Measurements from ENCODE around the gene SCAMP2. TPM values are rescaled to one million over a fixed set of nuclear protein-coding genes. Genes with fewer than 3 reads are reported as not detected.

The SCAMP2 gene
- total RNA-seq, 1 experiment from 2014 or later = 38.0 TPM

GRCh38 chr15:74826364-74826819 is 46.8 kb downstream of the SCAMP2 start, which contains the start of gene CPLX3 (continued):
- peak; percentile 70; the same call in 1 of the 2 replicates for TF ChIP-seq AFF4 (CRISPR knock-in tag; IDR thresholded peaks at IDR 0.05; ENCODE audit: borderline replicate concordance)
- no peak for TF ChIP-seq SMAD4 (CRISPR knock-in tag; IDR thresholded peaks at IDR 0.05)
- 0 out of 2 replicates have a peak, but pooled peaks have one; percentile 30 for TF ChIP-seq TEAD4 (CRISPR knock-in tag; IDR thresholded peaks at IDR 0.05)
- TF ChIP-seq TP53 (CRISPR knock-in tag; IDR thresholded peaks at IDR 0.05) = peak; percentile 64; the same call in 1 of the 2 replicates
- TF ChIP-seq ZNF512 (CRISPR knock-in tag; IDR thresholded peaks at IDR 0.05; ENCODE audit: borderline replicate concordance) = no peak
- TF ChIP-seq NFE2L1 (CRISPR knock-in tag; IDR thresholded peaks at IDR 0.05) = no peak
- TF ChIP-seq ZNF219 (CRISPR knock-in tag; IDR thresholded peaks at IDR 0.05; ENCODE audit: borderline replicate concordance) = peak; percentile 82
- no peak for TF ChIP-seq SP1 (CRISPR knock-in tag; conservative IDR thresholded peaks at IDR 0.05)
- peak; percentile 58; the same call in 1 of the 2 replicates for TF ChIP-seq JUN (CRISPR knock-in tag; IDR thresholded peaks at IDR 0.05)
- peak; percentile 77; the same call in 1 of the 2 replicates for TF ChIP-seq ARID4B (CRISPR knock-in tag; IDR thresholded peaks at IDR 0.05; ENCODE audit: borderline replicate concordance)
- TF ChIP-seq FOXP4 (CRISPR knock-in tag; IDR thresholded peaks at IDR 0.05) = 0 out of 2 replicates have a peak, but pooled peaks have one; percentile 78
- no peak for TF ChIP-seq SOX15 (CRISPR knock-in tag; IDR thresholded peaks at IDR 0.05)
- peak; percentile 83 for TF ChIP-seq USF2 (CRISPR knock-in tag; IDR thresholded peaks at IDR 0.05)
- no peak for TF ChIP-seq NFATC4 (CRISPR knock-in tag; IDR thresholded peaks at IDR 0.05)
- peak; percentile 79; the same call in 1 of the 2 replicates for TF ChIP-seq TEAD1 (CRISPR knock-in tag; IDR thresholded peaks at IDR 0.05)
- TF ChIP-seq, protein P1, sequence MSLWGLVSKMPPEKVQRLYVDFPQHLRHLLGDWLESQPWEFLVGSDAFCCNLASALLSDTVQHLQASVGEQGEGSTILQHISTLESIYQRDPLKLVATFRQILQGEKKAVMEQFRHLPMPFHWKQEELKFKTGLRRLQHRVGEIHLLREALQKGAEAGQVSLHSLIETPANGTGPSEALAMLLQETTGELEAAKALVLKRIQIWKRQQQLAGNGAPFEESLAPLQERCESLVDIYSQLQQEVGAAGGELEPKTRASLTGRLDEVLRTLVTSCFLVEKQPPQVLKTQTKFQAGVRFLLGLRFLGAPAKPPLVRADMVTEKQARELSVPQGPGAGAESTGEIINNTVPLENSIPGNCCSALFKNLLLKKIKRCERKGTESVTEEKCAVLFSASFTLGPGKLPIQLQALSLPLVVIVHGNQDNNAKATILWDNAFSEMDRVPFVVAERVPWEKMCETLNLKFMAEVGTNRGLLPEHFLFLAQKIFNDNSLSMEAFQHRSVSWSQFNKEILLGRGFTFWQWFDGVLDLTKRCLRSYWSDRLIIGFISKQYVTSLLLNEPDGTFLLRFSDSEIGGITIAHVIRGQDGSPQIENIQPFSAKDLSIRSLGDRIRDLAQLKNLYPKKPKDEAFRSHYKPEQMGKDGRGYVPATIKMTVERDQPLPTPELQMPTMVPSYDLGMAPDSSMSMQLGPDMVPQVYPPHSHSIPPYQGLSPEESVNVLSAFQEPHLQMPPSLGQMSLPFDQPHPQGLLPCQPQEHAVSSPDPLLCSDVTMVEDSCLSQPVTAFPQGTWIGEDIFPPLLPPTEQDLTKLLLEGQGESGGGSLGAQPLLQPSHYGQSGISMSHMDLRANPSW (CRISPR knock-in tag; conservative IDR thresholded peaks at IDR 0.05; ENCODE audit: low read depth) = no peak
- TF ChIP-seq, protein P2, sequence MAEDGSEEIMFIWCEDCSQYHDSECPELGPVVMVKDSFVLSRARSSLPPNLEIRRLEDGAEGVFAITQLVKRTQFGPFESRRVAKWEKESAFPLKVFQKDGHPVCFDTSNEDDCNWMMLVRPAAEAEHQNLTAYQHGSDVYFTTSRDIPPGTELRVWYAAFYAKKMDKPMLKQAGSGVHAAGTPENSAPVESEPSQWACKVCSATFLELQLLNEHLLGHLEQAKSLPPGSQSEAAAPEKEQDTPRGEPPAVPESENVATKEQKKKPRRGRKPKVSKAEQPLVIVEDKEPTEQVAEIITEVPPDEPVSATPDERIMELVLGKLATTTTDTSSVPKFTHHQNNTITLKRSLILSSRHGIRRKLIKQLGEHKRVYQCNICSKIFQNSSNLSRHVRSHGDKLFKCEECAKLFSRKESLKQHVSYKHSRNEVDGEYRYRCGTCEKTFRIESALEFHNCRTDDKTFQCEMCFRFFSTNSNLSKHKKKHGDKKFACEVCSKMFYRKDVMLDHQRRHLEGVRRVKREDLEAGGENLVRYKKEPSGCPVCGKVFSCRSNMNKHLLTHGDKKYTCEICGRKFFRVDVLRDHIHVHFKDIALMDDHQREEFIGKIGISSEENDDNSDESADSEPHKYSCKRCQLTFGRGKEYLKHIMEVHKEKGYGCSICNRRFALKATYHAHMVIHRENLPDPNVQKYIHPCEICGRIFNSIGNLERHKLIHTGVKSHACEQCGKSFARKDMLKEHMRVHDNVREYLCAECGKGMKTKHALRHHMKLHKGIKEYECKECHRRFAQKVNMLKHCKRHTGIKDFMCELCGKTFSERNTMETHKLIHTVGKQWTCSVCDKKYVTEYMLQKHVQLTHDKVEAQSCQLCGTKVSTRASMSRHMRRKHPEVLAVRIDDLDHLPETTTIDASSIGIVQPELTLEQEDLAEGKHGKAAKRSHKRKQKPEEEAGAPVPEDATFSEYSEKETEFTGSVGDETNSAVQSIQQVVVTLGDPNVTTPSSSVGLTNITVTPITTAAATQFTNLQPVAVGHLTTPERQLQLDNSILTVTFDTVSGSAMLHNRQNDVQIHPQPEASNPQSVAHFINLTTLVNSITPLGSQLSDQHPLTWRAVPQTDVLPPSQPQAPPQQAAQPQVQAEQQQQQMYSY (CRISPR knock-in tag; IDR thresholded peaks at IDR 0.05) = 0 out of 2 replicates have a peak, but pooled peaks have one; percentile 8

Data from WTC11 (cell line).